Breast epithelium (tissue), 3 donors: Measurements from ENCODE around the gene OR10S1.

Experiments used
- POLR2A ChIP-seq: fragments of 450-650 bp; IDR thresholded peaks from one replicate; pipeline ENCODE4 v1.6.1; 2016; ENCODE audit warnings: antibody characterized with exemption, mild to moderate bottlenecking, moderate library complexity
- TF ChIP-seq, protein P1 (sequence below), 3 donors: fragments of 450-650 bp; IDR thresholded peaks; one replicate each; pipeline ENCODE4 v1.5.1; 2016 to 2017; ENCODE audit warnings: antibody characterized with exemption in 3 of 3, mild to moderate bottlenecking in 3 of 3, moderate library complexity in 3 of 3

DNA sequence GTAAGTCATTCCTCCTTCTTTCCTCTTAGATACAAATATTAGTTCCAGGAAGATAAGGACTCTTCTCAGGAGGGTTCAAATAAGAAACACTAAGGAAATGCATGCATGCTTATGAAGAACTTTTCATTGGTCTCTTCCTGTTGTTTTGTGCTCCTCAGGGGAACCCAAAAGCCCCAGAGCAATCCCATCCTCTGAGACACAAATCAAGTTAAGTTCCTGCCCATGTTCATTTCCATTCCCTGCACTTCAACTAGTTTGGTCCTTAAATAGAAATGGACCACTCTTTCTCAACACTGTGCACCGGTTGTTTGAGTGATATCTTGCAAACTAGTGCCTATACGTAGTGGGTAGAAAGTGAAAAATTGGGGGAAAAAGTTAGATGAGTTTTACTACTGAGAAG is 35.1 kb upstream of the OR10S1 start, which contains the start of gene OR10G4:
- TF ChIP-seq, protein P1, sequence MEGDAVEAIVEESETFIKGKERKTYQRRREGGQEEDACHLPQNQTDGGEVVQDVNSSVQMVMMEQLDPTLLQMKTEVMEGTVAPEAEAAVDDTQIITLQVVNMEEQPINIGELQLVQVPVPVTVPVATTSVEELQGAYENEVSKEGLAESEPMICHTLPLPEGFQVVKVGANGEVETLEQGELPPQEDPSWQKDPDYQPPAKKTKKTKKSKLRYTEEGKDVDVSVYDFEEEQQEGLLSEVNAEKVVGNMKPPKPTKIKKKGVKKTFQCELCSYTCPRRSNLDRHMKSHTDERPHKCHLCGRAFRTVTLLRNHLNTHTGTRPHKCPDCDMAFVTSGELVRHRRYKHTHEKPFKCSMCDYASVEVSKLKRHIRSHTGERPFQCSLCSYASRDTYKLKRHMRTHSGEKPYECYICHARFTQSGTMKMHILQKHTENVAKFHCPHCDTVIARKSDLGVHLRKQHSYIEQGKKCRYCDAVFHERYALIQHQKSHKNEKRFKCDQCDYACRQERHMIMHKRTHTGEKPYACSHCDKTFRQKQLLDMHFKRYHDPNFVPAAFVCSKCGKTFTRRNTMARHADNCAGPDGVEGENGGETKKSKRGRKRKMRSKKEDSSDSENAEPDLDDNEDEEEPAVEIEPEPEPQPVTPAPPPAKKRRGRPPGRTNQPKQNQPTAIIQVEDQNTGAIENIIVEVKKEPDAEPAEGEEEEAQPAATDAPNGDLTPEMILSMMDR (IDR thresholded peaks at IDR 0.05): no peak
- no peak for TF ChIP-seq POLR2A
